ENCODE measurements around the gene RPRML. TPM values are rescaled to one million over a fixed set of nuclear protein-coding genes. Genes with fewer than 3 reads are reported as not detected.
A peak's percentile ranks its signal among the peaks of the same experiment; 100 is the strongest.

RPRML gene
- total and polyA plus RNA-seq, 4 donors: 0.06 TPM; not detected in 3

DNA sequence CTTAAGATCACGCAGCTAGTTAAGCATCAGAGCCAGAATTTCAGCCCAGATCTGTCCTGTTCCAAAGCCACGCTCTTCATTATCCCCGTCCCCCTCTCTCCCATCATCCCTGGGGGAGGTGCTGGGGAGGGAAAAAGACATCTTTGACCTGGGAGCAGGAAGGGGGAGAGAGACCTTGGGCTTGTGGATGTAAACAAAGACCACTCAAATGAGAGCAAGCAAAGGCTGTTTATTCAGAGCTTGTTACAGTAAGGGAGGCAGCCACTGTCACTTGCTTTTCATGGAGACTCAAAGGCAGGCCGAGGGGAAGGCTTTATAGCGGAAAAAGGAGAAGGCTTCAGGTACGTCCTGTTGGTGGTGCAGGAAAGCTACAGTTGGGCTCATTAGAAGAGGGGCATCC lies 3.5 kb upstream of the RPRML start:
- no peak for DNase-seq (ENCODE audit: low spot score)
- no peak overlapping the region for H3K9ac ChIP-seq (ENCODE audit: low read depth in 1 of 2, low read length in 2 of 2)
- TF ChIP-seq, protein P1, sequence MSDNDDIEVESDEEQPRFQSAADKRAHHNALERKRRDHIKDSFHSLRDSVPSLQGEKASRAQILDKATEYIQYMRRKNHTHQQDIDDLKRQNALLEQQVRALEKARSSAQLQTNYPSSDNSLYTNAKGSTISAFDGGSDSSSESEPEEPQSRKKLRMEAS (IDR thresholded peaks at IDR 0.05): no peak
- no peak for TF ChIP-seq TAF1 (conservative IDR thresholded peaks at IDR 0.05)
- TF ChIP-seq GABPA (IDR thresholded peaks at IDR 0.05 in 1 of 2, conservative IDR thresholded peaks at IDR 0.05 in 1 of 2): no peak
- TF ChIP-seq, protein P2, sequence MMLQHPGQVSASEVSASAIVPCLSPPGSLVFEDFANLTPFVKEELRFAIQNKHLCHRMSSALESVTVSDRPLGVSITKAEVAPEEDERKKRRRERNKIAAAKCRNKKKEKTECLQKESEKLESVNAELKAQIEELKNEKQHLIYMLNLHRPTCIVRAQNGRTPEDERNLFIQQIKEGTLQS (IDR thresholded peaks at IDR 0.05): no peak
- TF ChIP-seq YY1 (IDR thresholded peaks at IDR 0.05): no peak
- TF ChIP-seq, protein P3, sequence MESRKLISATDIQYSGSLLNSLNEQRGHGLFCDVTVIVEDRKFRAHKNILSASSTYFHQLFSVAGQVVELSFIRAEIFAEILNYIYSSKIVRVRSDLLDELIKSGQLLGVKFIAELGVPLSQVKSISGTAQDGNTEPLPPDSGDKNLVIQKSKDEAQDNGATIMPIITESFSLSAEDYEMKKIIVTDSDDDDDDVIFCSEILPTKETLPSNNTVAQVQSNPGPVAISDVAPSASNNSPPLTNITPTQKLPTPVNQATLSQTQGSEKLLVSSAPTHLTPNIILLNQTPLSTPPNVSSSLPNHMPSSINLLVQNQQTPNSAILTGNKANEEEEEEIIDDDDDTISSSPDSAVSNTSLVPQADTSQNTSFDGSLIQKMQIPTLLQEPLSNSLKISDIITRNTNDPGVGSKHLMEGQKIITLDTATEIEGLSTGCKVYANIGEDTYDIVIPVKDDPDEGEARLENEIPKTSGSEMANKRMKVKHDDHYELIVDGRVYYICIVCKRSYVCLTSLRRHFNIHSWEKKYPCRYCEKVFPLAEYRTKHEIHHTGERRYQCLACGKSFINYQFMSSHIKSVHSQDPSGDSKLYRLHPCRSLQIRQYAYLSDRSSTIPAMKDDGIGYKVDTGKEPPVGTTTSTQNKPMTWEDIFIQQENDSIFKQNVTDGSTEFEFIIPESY (IDR thresholded peaks at IDR 0.05): no peak
- no peak overlapping the region for H3K27ac ChIP-seq (ENCODE audit: low read depth in 1 of 2, low read length in 2 of 2)
- H3K9me3 ChIP-seq (ENCODE audit: control insufficient read depth in 4 of 4, low read length in 3 of 4): no peaks in the 10 kb centered on the region
- no peaks in the 10 kb centered on the region for H3K36me3 ChIP-seq (ENCODE audit: control insufficient read depth in 4 of 4, insufficient read depth in 3 of 4, low read depth in 1 of 4, low read length in 3 of 4)
- WGBS: 96% methylated on average over 6 of the region's 6 CpGs
- H3K4me1 ChIP-seq (ENCODE audit: control insufficient read depth in 4 of 4, insufficient read depth in 4 of 4, low read length in 3 of 4): peaks cover 16 to 31% (median 23%) of the 10 kb centered on the region in 4 donors
- no peaks in the 10 kb centered on the region for H3K27me3 ChIP-seq (ENCODE audit: control insufficient read depth in 4 of 4, insufficient read depth in 4 of 4, low read length in 3 of 4)
- H3K4me3 ChIP-seq (ENCODE audit: low read depth in 1 of 3, low read length in 3 of 3): no peak overlapping the region

DNA sequence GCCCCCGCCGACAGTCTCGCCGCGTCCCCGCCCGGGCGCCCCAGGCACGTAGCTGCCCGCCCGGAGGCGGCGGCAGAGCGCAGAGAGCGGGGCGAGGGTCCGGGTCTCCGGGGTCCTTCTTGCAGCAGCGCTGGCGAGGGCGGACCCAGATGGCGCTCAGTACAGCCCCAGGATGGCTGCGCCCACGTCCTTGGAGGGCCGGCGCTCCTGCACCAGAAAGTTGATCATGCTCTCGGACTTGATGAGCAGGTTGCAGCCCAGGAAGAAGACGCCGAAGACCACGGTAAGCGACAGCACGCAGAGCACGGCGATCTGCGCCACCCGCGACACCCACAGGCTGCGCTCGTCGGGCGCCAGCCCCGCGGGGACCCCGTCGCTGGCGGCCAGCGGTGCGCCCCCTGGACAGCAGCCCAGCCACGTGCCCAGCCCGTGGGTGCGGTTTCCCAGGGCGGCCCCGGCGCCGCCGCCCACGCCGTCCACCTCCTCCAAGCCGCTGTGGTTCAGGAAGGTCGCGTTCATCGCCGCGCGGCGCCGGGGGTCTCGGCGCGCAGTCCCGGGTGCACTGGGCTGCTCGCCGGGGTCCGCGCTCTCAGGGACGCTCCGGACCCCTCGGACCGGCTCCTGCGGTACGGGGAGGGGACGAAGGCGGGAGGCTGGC lies 435 bp downstream of the RPRML start:
- H3K4me3 ChIP-seq (ENCODE audit: low read depth in 1 of 3, low read length in 3 of 3): peak overlapping the region in 2 of 3 donors; percentile 25 to 75
- no peak for DNase-seq (ENCODE audit: low spot score)
- H3K27ac ChIP-seq (ENCODE audit: low read depth in 1 of 2, low read length in 2 of 2): no peak overlapping the region
- TF ChIP-seq EGR1 (IDR thresholded peaks at IDR 0.05; ENCODE audit: low read depth in 2 of 2) (peak in 1 of 2 donors; percentile 25), TAF1 (conservative IDR thresholded peaks at IDR 0.05) (no peak)
- H3K27me3 ChIP-seq (ENCODE audit: control insufficient read depth in 4 of 4, insufficient read depth in 4 of 4, low read length in 3 of 4): no peaks in the 10 kb centered on the region
- H3K36me3 ChIP-seq (ENCODE audit: control insufficient read depth in 4 of 4, insufficient read depth in 3 of 4, low read depth in 1 of 4, low read length in 3 of 4): no peaks in the 10 kb centered on the region
- H3K4me1 ChIP-seq (ENCODE audit: control insufficient read depth in 4 of 4, insufficient read depth in 4 of 4, low read length in 3 of 4): peaks cover 10 to 19% (median 16%) of the 10 kb centered on the region in 4 donors
- WGBS: 2% methylated on average over 83 of the region's 83 CpGs
- no peak overlapping the region for H3K9ac ChIP-seq (ENCODE audit: low read depth in 1 of 2, low read length in 2 of 2)
- H3K9me3 ChIP-seq (ENCODE audit: control insufficient read depth in 4 of 4, low read length in 3 of 4): no peaks in the 10 kb centered on the region

DNA sequence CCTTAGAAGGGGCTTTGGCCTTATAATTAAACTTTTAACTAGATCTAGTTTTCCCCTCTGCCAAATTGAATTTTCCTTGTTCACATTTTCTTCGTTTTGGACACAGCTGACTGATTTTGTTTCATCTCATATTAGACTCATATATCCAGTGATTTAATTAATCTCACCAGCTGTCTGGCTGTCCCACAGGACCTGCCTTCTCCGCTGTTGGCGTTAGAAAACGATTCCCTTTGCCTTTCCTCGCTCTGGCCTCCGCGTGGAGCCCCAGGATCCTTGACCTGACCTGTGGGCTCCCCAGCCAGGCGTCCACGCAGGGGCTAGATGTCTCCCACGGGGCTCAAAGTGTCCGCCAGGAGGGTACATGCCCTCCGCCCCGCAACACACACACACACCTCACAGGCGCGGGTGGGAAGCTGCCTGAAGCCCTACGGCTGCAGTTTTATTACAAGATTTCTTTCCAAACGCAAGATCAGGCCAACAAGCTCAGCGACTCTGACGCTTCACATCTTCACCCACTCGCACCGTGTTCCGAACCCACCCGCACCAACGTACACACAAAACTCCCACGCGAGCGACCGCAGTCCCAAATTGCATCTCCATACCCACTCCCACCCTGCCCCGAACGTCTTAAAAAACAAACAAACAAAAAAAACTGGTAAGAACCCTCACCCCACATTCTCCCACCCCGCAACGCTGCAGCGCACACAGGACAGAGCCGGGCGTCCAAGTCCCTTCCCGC lies 1.1 kb downstream of the RPRML start:
- peaks cover 10 to 18% (median 15%) of the 10 kb centered on the region in 4 donors for H3K4me1 ChIP-seq (ENCODE audit: control insufficient read depth in 4 of 4, insufficient read depth in 4 of 4, low read length in 3 of 4)
- H3K27ac ChIP-seq (ENCODE audit: low read depth in 1 of 2, low read length in 2 of 2): no peak overlapping the region
- no peak overlapping the region for H3K9ac ChIP-seq (ENCODE audit: low read depth in 1 of 2, low read length in 2 of 2)
- H3K27me3 ChIP-seq (ENCODE audit: control insufficient read depth in 4 of 4, insufficient read depth in 4 of 4, low read length in 3 of 4): no peaks in the 10 kb centered on the region
- H3K4me3 ChIP-seq (ENCODE audit: low read depth in 1 of 3, low read length in 3 of 3): peak overlapping the region in 1 of 3 donors; percentile 75
- no peak for DNase-seq (ENCODE audit: low spot score)
- H3K9me3 ChIP-seq (ENCODE audit: control insufficient read depth in 4 of 4, low read length in 3 of 4): no peaks in the 10 kb centered on the region
- no peaks in the 10 kb centered on the region for H3K36me3 ChIP-seq (ENCODE audit: control insufficient read depth in 4 of 4, insufficient read depth in 3 of 4, low read depth in 1 of 4, low read length in 3 of 4)
- 23% methylated on average over 36 of the region's 36 CpGs for WGBS
- TF ChIP-seq, protein P4, sequence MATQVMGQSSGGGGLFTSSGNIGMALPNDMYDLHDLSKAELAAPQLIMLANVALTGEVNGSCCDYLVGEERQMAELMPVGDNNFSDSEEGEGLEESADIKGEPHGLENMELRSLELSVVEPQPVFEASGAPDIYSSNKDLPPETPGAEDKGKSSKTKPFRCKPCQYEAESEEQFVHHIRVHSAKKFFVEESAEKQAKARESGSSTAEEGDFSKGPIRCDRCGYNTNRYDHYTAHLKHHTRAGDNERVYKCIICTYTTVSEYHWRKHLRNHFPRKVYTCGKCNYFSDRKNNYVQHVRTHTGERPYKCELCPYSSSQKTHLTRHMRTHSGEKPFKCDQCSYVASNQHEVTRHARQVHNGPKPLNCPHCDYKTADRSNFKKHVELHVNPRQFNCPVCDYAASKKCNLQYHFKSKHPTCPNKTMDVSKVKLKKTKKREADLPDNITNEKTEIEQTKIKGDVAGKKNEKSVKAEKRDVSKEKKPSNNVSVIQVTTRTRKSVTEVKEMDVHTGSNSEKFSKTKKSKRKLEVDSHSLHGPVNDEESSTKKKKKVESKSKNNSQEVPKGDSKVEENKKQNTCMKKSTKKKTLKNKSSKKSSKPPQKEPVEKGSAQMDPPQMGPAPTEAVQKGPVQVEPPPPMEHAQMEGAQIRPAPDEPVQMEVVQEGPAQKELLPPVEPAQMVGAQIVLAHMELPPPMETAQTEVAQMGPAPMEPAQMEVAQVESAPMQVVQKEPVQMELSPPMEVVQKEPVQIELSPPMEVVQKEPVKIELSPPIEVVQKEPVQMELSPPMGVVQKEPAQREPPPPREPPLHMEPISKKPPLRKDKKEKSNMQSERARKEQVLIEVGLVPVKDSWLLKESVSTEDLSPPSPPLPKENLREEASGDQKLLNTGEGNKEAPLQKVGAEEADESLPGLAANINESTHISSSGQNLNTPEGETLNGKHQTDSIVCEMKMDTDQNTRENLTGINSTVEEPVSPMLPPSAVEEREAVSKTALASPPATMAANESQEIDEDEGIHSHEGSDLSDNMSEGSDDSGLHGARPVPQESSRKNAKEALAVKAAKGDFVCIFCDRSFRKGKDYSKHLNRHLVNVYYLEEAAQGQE (IDR thresholded peaks at IDR 0.05): no peak
- TF ChIP-seq EGR1 (IDR thresholded peaks at IDR 0.05; ENCODE audit: low read depth in 2 of 2): no peak
- TF ChIP-seq, protein P2 (IDR thresholded peaks at IDR 0.05): no peak
- no peak for TF ChIP-seq FOXA1 (IDR thresholded peaks at IDR 0.05)
- TF ChIP-seq, protein P1 (IDR thresholded peaks at IDR 0.05): no peak
- no peak for TF ChIP-seq SP1 (IDR thresholded peaks at IDR 0.05)
- no peak for TF ChIP-seq JUND (IDR thresholded peaks at IDR 0.05)
- TF ChIP-seq TAF1 (conservative IDR thresholded peaks at IDR 0.05): no peak
- no peak for TF ChIP-seq RXRA (IDR thresholded peaks at IDR 0.05)
- TF ChIP-seq, protein P5, sequence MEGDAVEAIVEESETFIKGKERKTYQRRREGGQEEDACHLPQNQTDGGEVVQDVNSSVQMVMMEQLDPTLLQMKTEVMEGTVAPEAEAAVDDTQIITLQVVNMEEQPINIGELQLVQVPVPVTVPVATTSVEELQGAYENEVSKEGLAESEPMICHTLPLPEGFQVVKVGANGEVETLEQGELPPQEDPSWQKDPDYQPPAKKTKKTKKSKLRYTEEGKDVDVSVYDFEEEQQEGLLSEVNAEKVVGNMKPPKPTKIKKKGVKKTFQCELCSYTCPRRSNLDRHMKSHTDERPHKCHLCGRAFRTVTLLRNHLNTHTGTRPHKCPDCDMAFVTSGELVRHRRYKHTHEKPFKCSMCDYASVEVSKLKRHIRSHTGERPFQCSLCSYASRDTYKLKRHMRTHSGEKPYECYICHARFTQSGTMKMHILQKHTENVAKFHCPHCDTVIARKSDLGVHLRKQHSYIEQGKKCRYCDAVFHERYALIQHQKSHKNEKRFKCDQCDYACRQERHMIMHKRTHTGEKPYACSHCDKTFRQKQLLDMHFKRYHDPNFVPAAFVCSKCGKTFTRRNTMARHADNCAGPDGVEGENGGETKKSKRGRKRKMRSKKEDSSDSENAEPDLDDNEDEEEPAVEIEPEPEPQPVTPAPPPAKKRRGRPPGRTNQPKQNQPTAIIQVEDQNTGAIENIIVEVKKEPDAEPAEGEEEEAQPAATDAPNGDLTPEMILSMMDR (IDR thresholded peaks at IDR 0.05; ENCODE audit: low read depth, low read length, missing input control): no peak
- TF ChIP-seq, protein P3 (IDR thresholded peaks at IDR 0.05): no peak
- no peak for TF ChIP-seq YY1 (IDR thresholded peaks at IDR 0.05)

Data from liver (tissue), 9 donors.